ENCODE data around the gene LMNB1.
"Not testable (repeated sequence)": the region's sequence is repeated elsewhere in the genome, so short reads cannot be mapped to it uniquely, and the experiment has no call there.

The LMNB1 gene

DNA sequence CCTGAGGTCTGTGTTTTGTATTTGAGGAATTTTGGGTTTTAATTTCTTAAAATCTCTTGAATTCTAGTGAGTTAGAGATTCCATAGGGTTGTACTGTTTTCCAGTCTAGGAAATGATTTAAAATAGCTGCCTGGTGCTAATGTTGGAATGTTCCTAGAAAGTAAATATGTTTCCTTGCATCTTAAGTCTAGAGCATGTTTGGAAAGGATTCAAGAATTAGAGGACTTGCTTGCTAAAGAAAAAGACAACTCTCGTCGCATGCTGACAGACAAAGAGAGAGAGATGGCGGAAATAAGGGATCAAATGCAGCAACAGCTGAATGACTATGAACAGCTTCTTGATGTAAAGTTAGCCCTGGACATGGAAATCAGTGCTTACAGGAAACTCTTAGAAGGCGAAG, 41.8 kb downstream of the LMNB1 start:
- DNase-seq (ENCODE audit: low spot score) (no peak), FAIRE-seq (no peak)

DNA sequence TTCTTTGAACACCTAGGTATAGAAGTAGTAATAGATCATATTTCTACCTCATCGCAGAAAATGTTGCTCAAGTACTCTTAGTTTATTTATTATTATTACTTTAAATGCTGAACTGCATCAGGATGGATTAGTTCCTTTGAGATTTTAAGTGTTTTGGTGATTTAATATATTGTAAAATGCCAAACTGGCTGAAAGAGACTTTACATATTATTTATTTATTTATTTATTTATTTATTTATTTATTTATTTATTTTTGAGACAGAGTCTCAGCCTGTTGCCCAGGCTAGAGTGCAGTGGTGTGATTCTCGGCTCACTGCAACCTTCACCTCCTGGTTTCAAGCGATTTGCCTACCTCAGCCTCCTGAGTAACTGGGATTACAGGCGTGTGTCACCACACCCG, 42.3 kb downstream of the LMNB1 start:
- DNase-seq (ENCODE audit: low spot score) (no peak), FAIRE-seq (no peak)

DNA sequence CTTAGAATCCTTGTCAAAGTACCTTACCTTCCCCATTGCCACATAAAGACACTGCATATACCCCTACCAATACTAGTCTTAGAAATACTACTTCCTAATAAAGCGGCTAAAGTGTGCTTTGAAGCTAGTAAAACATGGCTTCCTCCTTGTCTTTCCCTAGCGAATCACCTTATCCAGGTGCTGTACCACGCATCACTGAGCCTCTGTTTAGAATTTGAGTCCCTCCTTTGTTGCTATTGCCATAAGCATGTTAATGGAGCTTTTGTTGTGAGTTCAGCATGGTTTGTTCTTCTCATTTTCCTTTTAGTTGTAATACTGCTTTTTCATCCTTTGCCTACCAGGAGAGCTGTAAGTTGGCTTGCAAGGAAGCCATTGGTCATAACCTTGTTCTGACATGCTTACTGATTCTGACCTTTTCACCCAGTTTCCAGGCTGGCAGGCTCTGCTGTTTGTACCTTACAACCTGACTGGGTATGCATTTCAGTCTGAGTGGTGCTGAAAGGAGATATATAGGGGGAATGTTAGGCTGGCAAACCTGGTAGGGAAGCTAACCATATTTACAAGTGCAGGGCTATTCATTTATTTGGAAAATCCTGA, 49.8 kb downstream of the LMNB1 start:
- DNase-seq (ENCODE audit: low spot score), result no peak
- no peak for FAIRE-seq

GRCh38 chr5:126829098-126829497, 52.2 kb downstream of the LMNB1 start:
- FAIRE-seq (no peak), DNase-seq (ENCODE audit: low spot score) (no peak)

GRCh38 chr5:126830061-126830460, 53.1 kb downstream of the LMNB1 start:
- DNase-seq (ENCODE audit: low spot score), result no peak
- no peak for FAIRE-seq

DNA sequence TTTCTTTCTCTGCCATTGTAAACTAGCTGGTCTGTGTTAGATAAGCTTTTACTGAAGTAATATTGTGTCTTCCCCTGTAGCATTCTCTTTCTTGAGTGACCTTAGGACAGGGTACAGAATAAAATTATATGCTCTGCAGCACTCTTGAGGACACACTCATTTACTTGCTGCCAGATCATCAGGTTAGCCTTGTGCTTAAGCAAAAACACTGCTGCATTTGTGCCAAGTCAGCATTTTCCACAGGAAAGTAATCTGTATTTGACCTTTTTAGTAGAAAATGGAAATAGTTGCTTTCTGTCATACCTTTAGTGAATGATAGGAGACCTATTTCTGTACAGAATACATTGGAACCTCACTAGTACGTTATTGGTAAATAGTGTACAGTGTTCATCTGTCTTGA, 54.2 kb downstream of the LMNB1 start:
- FAIRE-seq (no peak), DNase-seq (ENCODE audit: low spot score) (no peak)

DNA sequence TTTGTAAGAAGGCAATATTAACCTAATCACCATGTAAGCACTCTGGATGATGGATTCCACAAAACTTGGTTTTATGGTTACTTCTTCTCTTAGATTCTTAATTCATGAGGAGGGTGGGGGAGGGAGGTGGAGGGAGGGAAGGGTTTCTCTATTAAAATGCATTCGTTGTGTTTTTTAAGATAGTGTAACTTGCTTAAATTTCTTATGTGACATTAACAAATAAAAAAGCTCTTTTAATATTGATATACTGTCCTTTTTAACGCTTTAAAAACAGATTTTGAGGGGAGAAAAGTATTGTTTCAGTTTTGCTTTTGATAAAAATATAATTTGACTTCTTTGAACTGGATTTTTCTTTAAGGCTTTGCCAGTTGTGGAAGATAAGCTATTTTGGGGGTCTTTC, 59.8 kb downstream of the LMNB1 start:
- no peak for DNase-seq (ENCODE audit: low spot score)

GRCh38 chr5:126837242-126837641, 60.3 kb downstream of the LMNB1 start:
- no peak for DNase-seq (ENCODE audit: low spot score)
- FAIRE-seq, result no peak

More for the DNA sequence above, 59.8 kb downstream of the LMNB1 start:
- no peak for FAIRE-seq

DNA sequence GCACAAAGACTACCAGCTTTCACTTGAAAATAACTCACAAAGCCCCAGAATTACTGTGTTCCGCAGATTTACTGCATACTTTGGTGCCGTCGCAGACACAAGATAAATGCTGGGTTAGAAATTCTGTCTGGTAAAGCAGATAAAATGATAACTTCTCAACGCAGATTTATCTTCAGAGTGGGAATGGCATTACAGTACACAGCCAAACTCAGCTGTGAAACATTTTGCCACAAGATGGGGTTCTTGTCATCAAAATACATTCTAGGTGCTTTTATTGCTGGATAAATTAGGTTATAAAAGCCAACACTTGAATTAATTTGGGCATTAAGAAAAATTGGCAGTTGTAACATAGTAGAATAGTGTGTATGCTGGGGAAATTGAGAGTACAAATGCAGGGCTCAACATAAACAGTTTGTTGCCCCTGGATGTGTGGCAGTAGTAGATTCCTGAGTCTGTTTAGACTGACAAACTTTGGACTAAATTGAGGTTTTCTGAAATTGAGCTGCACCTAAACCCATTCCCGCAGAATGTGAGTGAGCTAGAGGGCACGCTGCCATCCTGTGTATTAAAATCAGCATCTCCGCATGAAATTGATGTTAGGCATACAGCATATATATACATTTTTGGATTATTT, 61.1 kb downstream of the LMNB1 start:
- DNase-seq (ENCODE audit: low spot score), result no peak

DNA sequence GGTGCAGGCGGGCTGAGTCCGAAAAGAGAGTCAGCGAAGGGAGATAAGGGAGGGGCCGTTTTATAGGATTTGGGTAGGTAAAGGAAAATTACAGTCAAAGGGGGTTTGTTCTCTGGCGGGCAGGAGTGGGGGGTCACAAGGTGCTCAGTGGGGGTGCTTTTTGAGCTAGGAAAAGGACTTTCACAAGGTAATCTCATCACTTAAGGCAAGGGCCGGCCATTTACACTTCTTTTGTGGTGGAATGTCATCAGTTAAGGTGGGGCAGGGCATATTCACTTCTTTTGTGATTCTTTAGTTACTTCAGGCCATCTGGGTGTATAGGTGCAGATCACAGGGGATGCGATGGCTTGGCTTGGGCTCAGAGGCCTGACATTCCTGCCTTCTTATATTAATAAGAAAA, 62.5 kb downstream of the LMNB1 start:
- FAIRE-seq, result not testable (repeated sequence)

More for the DNA sequence above, 61.1 kb downstream of the LMNB1 start:
- no peak for FAIRE-seq

GRCh38 chr5:126843375-126843774, 66.4 kb downstream of the LMNB1 start:
- not testable (repeated sequence) for FAIRE-seq; DNase-seq (ENCODE audit: low spot score)

More for the DNA sequence above, 62.5 kb downstream of the LMNB1 start:
- DNase-seq (ENCODE audit: low spot score), result not testable (repeated sequence)

- DNase-seq (ENCODE audit: low spot score); FAIRE-seq: not testable (repeated sequence)
Observed at GRCh38 chr5:126845470-126846070, 68.6 kb downstream of the LMNB1 start.

- no peak for FAIRE-seq
- no peak for DNase-seq (ENCODE audit: low spot score)
Observed at GRCh38 chr5:126846344-126846743, 69.4 kb downstream of the LMNB1 start.

- FAIRE-seq (no peak), DNase-seq (ENCODE audit: low spot score) (no peak)
Observed at GRCh38 chr5:126846744-126847455, 70.0 kb downstream of the LMNB1 start.

DNA sequence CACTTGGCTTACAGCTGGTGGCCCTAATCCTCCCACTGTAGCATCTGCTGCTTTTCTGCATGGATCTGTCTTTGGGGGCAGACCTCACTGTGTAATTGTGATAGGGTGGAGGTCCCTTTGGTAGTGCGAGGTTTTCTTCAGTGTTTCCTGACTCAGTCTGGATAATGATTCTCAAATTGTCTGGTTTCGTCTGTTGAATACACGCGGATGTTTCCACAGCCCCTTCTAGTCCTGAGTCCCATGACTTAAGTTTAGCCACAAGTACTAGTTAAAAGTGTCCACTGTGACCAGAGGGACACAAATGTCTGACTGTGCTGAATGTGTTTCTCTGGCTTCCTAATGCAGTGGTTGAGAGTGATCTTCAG, 70.5 kb downstream of the LMNB1 start:
- no peak for DNase-seq (ENCODE audit: low spot score)
- FAIRE-seq, result no peak

DNA sequence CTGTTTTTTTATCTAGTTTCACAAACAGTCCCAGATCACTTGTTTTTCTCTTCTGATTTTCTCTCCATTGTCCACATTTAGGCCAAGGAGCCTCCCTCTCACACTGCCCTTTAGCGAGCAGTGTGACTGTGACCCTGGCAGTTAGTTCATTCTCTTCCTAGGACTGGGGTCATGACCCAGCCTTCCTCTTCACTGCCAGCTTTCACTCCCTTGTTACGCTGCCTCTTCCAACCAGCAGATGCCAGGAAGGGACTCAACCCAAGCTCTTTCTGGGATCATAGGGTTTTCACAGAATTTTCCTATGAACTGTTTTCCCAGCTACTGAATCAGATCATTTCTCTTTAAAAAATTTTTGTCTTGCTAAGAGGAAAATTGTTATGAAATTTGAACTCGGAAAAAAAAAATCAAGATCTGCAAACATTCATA, 70.9 kb downstream of the LMNB1 start:
- DNase-seq (ENCODE audit: low spot score) (no peak), FAIRE-seq (no peak)

GRCh38 chr5:126848253-126848652, 71.3 kb downstream of the LMNB1 start:
- DNase-seq (ENCODE audit: low spot score) (no peak), FAIRE-seq (no peak)

DNA sequence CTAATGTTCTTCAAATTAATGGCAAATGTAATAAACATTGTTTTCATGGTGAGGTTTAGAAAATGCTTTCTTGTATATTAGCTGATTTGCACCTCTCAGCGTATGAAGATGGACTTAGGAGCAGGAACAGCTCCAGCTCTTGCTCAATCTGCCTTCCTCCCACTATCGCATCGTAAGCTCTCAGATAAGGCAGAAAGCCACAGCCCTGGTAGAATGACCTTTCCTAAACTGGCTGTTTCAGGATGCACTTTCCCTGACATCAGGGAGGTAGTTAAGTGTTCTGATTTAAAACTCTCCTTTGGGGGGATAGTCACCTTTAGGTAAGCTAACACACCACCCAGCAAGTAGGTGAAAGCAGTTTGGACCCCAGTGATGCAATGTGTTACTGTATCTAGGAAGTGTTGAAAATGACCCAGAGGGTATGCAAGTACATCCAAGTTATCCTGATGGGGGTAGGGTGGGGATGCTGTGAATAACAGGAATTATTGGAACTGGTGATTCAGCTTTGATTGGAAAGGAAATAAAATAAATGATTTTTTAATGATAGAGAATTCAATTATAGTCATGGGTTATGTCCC, 72.3 kb downstream of the LMNB1 start:
- FAIRE-seq (no peak), DNase-seq (ENCODE audit: low spot score) (no peak)

DNA sequence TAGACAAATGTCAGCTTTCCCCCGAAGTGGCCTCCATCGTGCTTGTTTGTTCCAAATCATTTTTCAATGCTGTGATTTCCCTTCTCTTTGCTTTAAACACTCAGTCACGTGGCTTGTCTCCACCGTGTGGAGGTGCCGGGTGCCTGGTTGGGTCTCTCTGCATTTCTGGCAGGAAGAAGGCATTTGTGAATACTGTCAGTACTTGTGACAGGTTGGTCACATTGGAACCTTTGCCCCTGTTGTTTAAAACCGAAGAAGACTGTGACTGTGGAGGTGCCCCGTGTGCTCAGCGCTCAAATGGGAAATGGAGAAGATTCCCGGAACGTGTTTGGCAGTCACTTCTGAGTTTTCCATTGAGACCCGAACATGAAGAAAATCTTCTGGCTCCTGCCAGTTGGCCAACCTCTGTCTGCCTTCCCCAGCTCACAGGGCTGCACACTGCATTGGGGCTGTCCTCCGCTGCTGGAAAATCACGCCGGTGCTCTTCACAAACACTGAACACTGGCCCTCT, 74.6 kb downstream of the LMNB1 start:
- FAIRE-seq (no peak), DNase-seq (ENCODE audit: low spot score) (no peak)

DNA sequence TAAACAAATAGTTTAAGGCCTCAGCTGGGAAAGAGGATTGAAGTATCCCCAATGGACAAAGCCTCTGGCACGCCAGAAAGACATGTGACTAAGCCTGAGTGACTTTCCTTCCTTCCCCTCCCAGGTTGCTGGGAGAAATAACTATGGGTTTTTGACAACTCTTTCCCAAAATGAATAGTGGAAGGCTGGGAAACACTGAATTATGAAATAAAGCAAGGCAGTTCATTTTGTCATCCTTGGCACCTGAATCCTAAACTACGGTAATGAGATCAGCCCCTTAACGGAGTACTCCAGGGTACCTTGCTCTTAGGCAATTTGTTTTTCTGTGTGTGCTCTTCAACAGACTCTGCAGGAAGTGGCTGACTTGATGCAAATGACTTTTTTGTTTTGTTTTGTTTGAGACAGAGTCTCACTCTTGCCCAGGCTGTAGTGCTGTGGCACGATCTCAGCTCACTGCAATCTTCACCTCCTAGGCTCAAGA, 75.2 kb downstream of the LMNB1 start:
- FAIRE-seq, result no peak

DNA sequence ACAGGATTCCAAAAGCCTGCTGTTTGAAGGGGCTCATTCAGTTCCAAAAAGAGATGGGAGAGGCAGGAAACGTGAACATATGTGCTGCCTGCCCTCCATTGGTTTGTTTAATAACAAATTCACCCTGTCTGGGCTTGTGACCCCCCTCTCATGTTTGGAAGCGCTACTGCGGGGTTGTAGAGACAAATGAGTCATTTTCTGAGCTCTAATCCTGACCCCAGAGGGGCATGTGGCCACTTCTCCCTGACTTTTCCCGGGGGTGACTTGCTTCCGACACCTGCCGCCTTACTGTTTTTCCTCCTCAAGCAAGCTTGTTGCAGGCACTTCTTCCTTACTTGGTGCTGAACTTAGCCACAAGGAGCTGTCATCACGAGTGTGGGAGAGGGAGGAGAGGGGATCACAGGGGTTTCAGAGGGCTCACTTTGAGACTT, 75.9 kb downstream of the LMNB1 start:
- DNase-seq (ENCODE audit: low spot score), result no peak
- no peak for FAIRE-seq

More for the DNA sequence above, 75.2 kb downstream of the LMNB1 start:
- DNase-seq (ENCODE audit: low spot score), result no peak
